H9 (cell line): ENCODE results near the gene CC2D1A. TPM values are rescaled to one million over a fixed set of nuclear protein-coding genes. Genes with fewer than 3 reads are reported as not detected.

Experiments
- DNase-seq: peaks from one replicate; pipeline ENCODE4 v3.0.0-alpha.2; 2017
- H2AFZ ChIP-seq: one replicate; pipeline ENCODE4 v1.6.1; 2013; ENCODE audit warnings: mild to moderate bottlenecking, low read length, control low read depth, moderate library complexity
- H2AK5ac ChIP-seq: 2 replicates; pipeline ENCODE4 v1.6.1; 2013; ENCODE audit warnings: low read length, control low read depth, mixed read lengths; ENCODE audit not compliant: insufficient read length
- H2BK120ac ChIP-seq: one replicate; pipeline ENCODE4 v1.6.1; 2013; ENCODE audit warnings: low read depth, mild to moderate bottlenecking, low read length, control low read depth, inconsistent platforms; ENCODE audit not compliant: poor library complexity, severe bottlenecking
- H2BK12ac ChIP-seq: 2 replicates; pipeline ENCODE4 v1.6.1; 2013; ENCODE audit warnings: low read length, control low read depth, mixed read lengths, low read depth; ENCODE audit not compliant: insufficient read length
- H2BK15ac ChIP-seq: 2 replicates; pipeline ENCODE4 v1.6.1; 2013; ENCODE audit warnings: low read depth, low read length, control low read depth
- H2BK20ac ChIP-seq: one replicate; pipeline ENCODE4 v1.6.1; 2013; ENCODE audit warnings: low read depth, mild to moderate bottlenecking, low read length, control low read depth, inconsistent platforms; ENCODE audit not compliant: poor library complexity, severe bottlenecking
- H2BK5ac ChIP-seq: 2 replicates; pipeline ENCODE4 v1.6.1; 2013; ENCODE audit warnings: low read length, control low read depth, mixed read lengths; ENCODE audit not compliant: insufficient read length
- H3K14ac ChIP-seq: 2 replicates; pipeline ENCODE4 v1.6.1; 2013; ENCODE audit warnings: low read length, control low read depth; ENCODE audit not compliant: insufficient read depth
- H3K18ac ChIP-seq: 2 replicates; pipeline ENCODE4 v1.6.1; 2013; ENCODE audit warnings: low read depth, mild to moderate bottlenecking, mixed read lengths, low read length, control low read depth; ENCODE audit not compliant: insufficient read length
- H3K23ac ChIP-seq: 2 replicates; pipeline ENCODE4 v1.6.1; 2013; ENCODE audit warnings: low read length, control low read depth, mixed read lengths, low read depth; ENCODE audit not compliant: insufficient read length
- H3K23me2 ChIP-seq: 2 replicates; pipeline ENCODE4 v1.6.1; 2013; ENCODE audit warnings: low read depth, mild to moderate bottlenecking, mixed read lengths, low read length, control low read depth; ENCODE audit not compliant: insufficient read length, poor library complexity, severe bottlenecking
- H3K27ac ChIP-seq: 2 replicates; pipeline ENCODE4 v1.5.1; 2013; ENCODE audit warnings: low read length, control low read depth, mixed read lengths, low read depth; ENCODE audit not compliant: insufficient read length
- H3K27me3 ChIP-seq: 2 replicates; pipeline ENCODE4 v1.6.1; 2013; ENCODE audit warnings: low read length, control low read depth, inconsistent platforms; ENCODE audit not compliant: insufficient read depth
- H3K4ac ChIP-seq: 2 replicates; pipeline ENCODE4 v1.6.1; 2013; ENCODE audit warnings: low read depth, mild to moderate bottlenecking, control low read depth, inconsistent platforms, low read length, moderate library complexity
- H3K4me1 ChIP-seq: 2 replicates; pipeline ENCODE4 v1.6.1; 2013; ENCODE audit warnings: low read length, control low read depth, inconsistent platforms; ENCODE audit not compliant: insufficient read depth
- H3K4me2 ChIP-seq: 2 replicates; pipeline ENCODE4 v1.6.1; 2013; ENCODE audit warnings: low read length, control low read depth, mixed read lengths; ENCODE audit not compliant: insufficient read length, insufficient read depth
- H3K56ac ChIP-seq: 2 replicates; pipeline ENCODE4 v1.6.1; 2013; ENCODE audit warnings: low read depth, mild to moderate bottlenecking, mixed read lengths, low read length, control low read depth; ENCODE audit not compliant: insufficient read length
- H3K79me1 ChIP-seq: 2 replicates; pipeline ENCODE4 v1.6.1; 2013; ENCODE audit warnings: low read depth, mild to moderate bottlenecking, moderate library complexity, low read length, control low read depth, inconsistent platforms; ENCODE audit not compliant: insufficient read depth, poor library complexity, severe bottlenecking
- H3K79me2 ChIP-seq: 2 replicates; pipeline ENCODE4 v1.6.1; 2013; ENCODE audit warnings: low read length, control low read depth, inconsistent platforms; ENCODE audit not compliant: insufficient read depth
- H3K9ac ChIP-seq: 2 replicates; pipeline ENCODE4 v1.6.1; 2013; ENCODE audit warnings: low read length, control low read depth, mixed read lengths; ENCODE audit not compliant: insufficient read length; ENCODE audit errors: extremely low read depth
- H3K9me3 ChIP-seq: one replicate; pipeline ENCODE4 v1.6.1; 2013; ENCODE audit warnings: low read depth, low read length, inconsistent platforms; ENCODE audit not compliant: control insufficient read depth
- H3T11ph ChIP-seq: one replicate; pipeline ENCODE4 v1.6.1; 2013; ENCODE audit warnings: mild to moderate bottlenecking, low read length, control low read depth, inconsistent platforms
- H4K20me1 ChIP-seq: one replicate; pipeline ENCODE4 v1.6.1; 2013; ENCODE audit not compliant: control insufficient read depth, insufficient read length, insufficient read depth
- H4K5ac ChIP-seq: 2 replicates; pipeline ENCODE4 v1.6.1; 2013; ENCODE audit warnings: low read depth, mild to moderate bottlenecking, mixed read lengths, low read length, control low read depth; ENCODE audit not compliant: insufficient read length
- H4K8ac ChIP-seq: replicated peaks from 2 replicates; pipeline ENCODE4 v1.6.1; 2013; ENCODE audit warnings: low read length, control low read depth, mixed read lengths, low read depth; ENCODE audit not compliant: insufficient read length
- H4K91ac ChIP-seq: 2 replicates; pipeline ENCODE4 v1.6.1; 2013; ENCODE audit warnings: low read depth, mild to moderate bottlenecking, moderate library complexity, mixed read lengths, low read length, control low read depth; ENCODE audit not compliant: insufficient read length
- H3K27ac Mint-ChIP-seq, 3 experiments: 2 replicates in 2 of 3; 3 replicates in 1 of 3; pipeline ENCODE4 v1.8.0; 2020 to 2021; ENCODE audit warnings: mixed read lengths in 3 of 3, mild to moderate bottlenecking in 1 of 3, moderate library complexity in 1 of 3
- H3K27me3 Mint-ChIP-seq: 2 replicates; pipeline ENCODE4 v1.8.0; 2021; ENCODE audit warnings: low read depth, mild to moderate bottlenecking, moderate library complexity, mixed read lengths
- H3K36me3 Mint-ChIP-seq, 3 experiments: 2 replicates in 2 of 3; 3 replicates in 1 of 3; pipeline ENCODE4 v1.8.0; 2020 to 2021; ENCODE audit warnings: low read depth in 3 of 3, mixed read lengths in 3 of 3; ENCODE audit not compliant: insufficient read depth in 1 of 3
- H3K4me1 Mint-ChIP-seq, 2 experiments: 2 replicates each; pipeline ENCODE4 v1.8.0; 2020; ENCODE audit warnings: mixed read lengths in 2 of 2
- H3K4me3 Mint-ChIP-seq, 2 experiments: 2 replicates in 1 of 2; 3 replicates in 1 of 2; pipeline ENCODE4 v1.8.0; 2020 to 2021; ENCODE audit warnings: mild to moderate bottlenecking in 2 of 2, mixed read lengths in 2 of 2, moderate library complexity in 1 of 2
- H3K9me3 Mint-ChIP-seq, 2 experiments: 2 replicates in 1 of 2; 3 replicates in 1 of 2; pipeline ENCODE4 v1.8.0; 2020; ENCODE audit warnings: mild to moderate bottlenecking in 2 of 2, mixed read lengths in 2 of 2, moderate library complexity in 1 of 2
- CTCF ChIP-seq: fragments of 200-600 bp; sonication (generic); conservative IDR thresholded peaks from 3 replicates; pipeline ENCODE4 v1.8.0; 2021; ENCODE audit warnings: antibody characterized with exemption, mild to moderate bottlenecking
- WGBS: extraction: QIAGEN DNeasy Blood & Tissue Kit; methylation state at CpG from one replicate; pipeline ENCODE4 v1.1.7; 2013; ENCODE audit warnings: missing lambda C conversion rate, low lambda C conversion rate, mixed read lengths; ENCODE audit not compliant: insufficient read length; ENCODE audit errors: extremely low coverage; 5-methylcytosine and 5-hydroxymethylcytosine counted together
- total RNA-seq: library from RNA; stranded (reverse); gene quantifications from 2 replicates; pipeline ENCODE4 v1.2.1, GENCODE V29; 2021

CC2D1A gene
- total RNA-seq, 1 experiment from 2014 or later, result 48.5 TPM

GRCh38 chr19:13929340-13929739 is 23.3 kb downstream of the CC2D1A start:
- Histone ChIP-seq H3K79me1 (no peaks in the 10 kb centered on the region), H3K4ac (no peak overlapping the region), H3K9ac (no peak overlapping the region), H4K5ac (no peak overlapping the region), H3K23ac (no peak overlapping the region), H3T11ph (no peak overlapping the region), H3K18ac (no peak overlapping the region), H3K14ac (no peak overlapping the region), H3K27ac (no peak overlapping the region), H4K91ac (no peak overlapping the region), H2BK20ac (no peak overlapping the region), H2BK120ac (no peak overlapping the region), H3K79me2 (no peaks in the 10 kb centered on the region), H2BK15ac (no peak overlapping the region), H3K56ac (no peak overlapping the region), H2AFZ (no peak overlapping the region), H3K23me2 (no peaks in the 10 kb centered on the region), H2AK5ac (no peak overlapping the region), H4K8ac (no peak overlapping the region), H2BK5ac (no peak overlapping the region), H3K9me3 (no peaks in the 10 kb centered on the region), H2BK12ac (no peak overlapping the region), H3K27me3 (no peaks in the 10 kb centered on the region), H3K4me2 (no peak overlapping the region), H3K4me1 (no peaks in the 10 kb centered on the region; the same call in 1 of the 2 replicates), H4K20me1 (no peaks in the 10 kb centered on the region)
- H3K27ac Mint-ChIP-seq, result peak overlapping the region in 1 of 3 experiments; percentile 18; a peak in 1 of 7 replicates
- H3K9me3 Mint-ChIP-seq, result no peaks in the 10 kb centered on the region
- no peak for DNase-seq
- WGBS, result no CpG with 5 or more reads among the region's 12 CpGs
- no peaks in the 10 kb centered on the region; the same call in 1 of the 2 replicates for H3K27me3 Mint-ChIP-seq
- H3K36me3 Mint-ChIP-seq, result peaks cover 17 to 39% (median 32%) of the 10 kb centered on the region in 3 experiments; a peak in 6 of 7 replicates
- H3K4me3 Mint-ChIP-seq, result no peak overlapping the region
- TF ChIP-seq CTCF, result no peak
- H3K4me1 Mint-ChIP-seq, result peaks cover 3 to 4% of the 10 kb centered on the region in 2 experiments
